DND-41 (cell line): ENCODE results near the gene TMEM242.

Experiments used
- ATAC-seq: fragments of 200-7000 bp; cut with Tn5 transposase; 3 replicates; pipeline ENCODE4 v1.9.1; 2021; ENCODE audit warnings: low read depth; ENCODE audit not compliant: insufficient read depth
- DNase-seq: peaks from one replicate; pipeline ENCODE4 v3.0.0-alpha.2; 2020
- H2AFZ ChIP-seq: 2 replicates; pipeline ENCODE4 v1.6.0; 2012; ENCODE audit warnings: low read depth, low read length
- H3K27ac ChIP-seq: 2 replicates; pipeline ENCODE4 v1.5.1; 2012; ENCODE audit warnings: low read length, inconsistent platforms
- H3K27me3 ChIP-seq: fragments of 200-600 bp; sonication (generic); 2 replicates; pipeline ENCODE4 v1.6.0; 2012; ENCODE audit warnings: low read length, mild to moderate bottlenecking, inconsistent platforms; ENCODE audit not compliant: insufficient read depth, poor library complexity
- H3K36me3 ChIP-seq: 2 replicates; pipeline ENCODE4 v1.5.1; 2012; ENCODE audit warnings: low read length, inconsistent platforms; ENCODE audit not compliant: insufficient read depth
- H3K4me1 ChIP-seq: 2 replicates; pipeline ENCODE4 v1.5.1; 2012; ENCODE audit warnings: mild to moderate bottlenecking, low read length; ENCODE audit not compliant: insufficient read depth
- H3K4me2 ChIP-seq: 2 replicates; pipeline ENCODE4 v1.6.0; 2012; ENCODE audit warnings: mild to moderate bottlenecking, moderate library complexity, low read length, inconsistent platforms; ENCODE audit not compliant: insufficient read depth
- H3K4me3 ChIP-seq, 2 experiments: fragments of 200-600 bp in 1 of 2; shearing (Covaris generic) in 1 of 2; 2 replicates each; pipeline ENCODE4 v1.5.1; 2012 to 2016; ENCODE audit warnings: inconsistent platforms in 2 of 2, low read length in 2 of 2, mild to moderate bottlenecking in 2 of 2, low read depth in 1 of 2, moderate library complexity in 1 of 2
- H3K79me2 ChIP-seq: 2 replicates; pipeline ENCODE4 v1.6.0; 2012; ENCODE audit warnings: low read length, inconsistent platforms; ENCODE audit not compliant: insufficient read depth
- H3K9ac ChIP-seq: 2 replicates; pipeline ENCODE4 v1.6.0; 2012; ENCODE audit warnings: low read depth, mild to moderate bottlenecking, inconsistent platforms, low read length, moderate library complexity
- H3K9me3 ChIP-seq: 2 replicates; pipeline ENCODE4 v1.5.1; 2012; ENCODE audit warnings: low read length, moderate library complexity, mild to moderate bottlenecking, inconsistent platforms; ENCODE audit not compliant: insufficient read depth, severe bottlenecking
- H4K20me1 ChIP-seq: 2 replicates; pipeline ENCODE4 v1.6.0; 2012; ENCODE audit warnings: low read length; ENCODE audit not compliant: insufficient read depth
- CTCF ChIP-seq: IDR thresholded peaks from 2 replicates; pipeline ENCODE4 v1.5.1; 2012; ENCODE audit warnings: borderline replicate concordance, low read length, moderate library complexity, mild to moderate bottlenecking; ENCODE audit not compliant: poor library complexity, severe bottlenecking; ENCODE audit errors: extremely low read depth
- EZH2 ChIP-seq: IDR thresholded peaks from 3 replicates; pipeline ENCODE4 v1.6.1; 2012; ENCODE audit warnings: borderline replicate concordance, low read depth, mild to moderate bottlenecking, moderate library complexity, low read length, inconsistent platforms; ENCODE audit not compliant: severe bottlenecking

The TMEM242 gene

GRCh38 chr6:157304899-157305663 is 18.2 kb downstream of the TMEM242 start:
- no peaks in the 10 kb centered on the region for H3K4me1 ChIP-seq
- peaks cover 7% of the 10 kb centered on the region; the same call in 1 of the 2 replicates for H4K20me1 ChIP-seq
- no peak for DNase-seq
- no peak overlapping the region for H3K27ac ChIP-seq
- ATAC-seq = no peak
- no peaks in the 10 kb centered on the region for H3K9me3 ChIP-seq
- H3K4me3 ChIP-seq = no peak overlapping the region
- no peak overlapping the region for H3K9ac ChIP-seq
- TF ChIP-seq EZH2 (no peak), CTCF (no peak)
- no peak overlapping the region for H2AFZ ChIP-seq
- no peaks in the 10 kb centered on the region for H3K79me2 ChIP-seq
- no peaks in the 10 kb centered on the region for H3K27me3 ChIP-seq
- no peaks in the 10 kb centered on the region for H3K36me3 ChIP-seq
- H3K4me2 ChIP-seq = no peak overlapping the region

- Histone ChIP-seq H3K27ac (no peak overlapping the region), H3K9me3 (no peaks in the 10 kb centered on the region), H4K20me1 (peaks cover 7% of the 10 kb centered on the region; the same call in 1 of the 2 replicates), H3K79me2 (no peaks in the 10 kb centered on the region), H3K36me3 (no peaks in the 10 kb centered on the region), H3K27me3 (no peaks in the 10 kb centered on the region), H3K4me2 (no peak overlapping the region), H2AFZ (no peak overlapping the region), H3K4me1 (no peaks in the 10 kb centered on the region), H3K9ac (no peak overlapping the region), H3K4me3 (no peak overlapping the region)
- ATAC-seq (no peak), DNase-seq (no peak)
- TF ChIP-seq CTCF (no peak), EZH2 (no peak)
Observed at GRCh38 chr6:157302736-157303135, 20.6 kb downstream of the TMEM242 start.

GRCh38 chr6:157300436-157300835 is 22.9 kb downstream of the TMEM242 start:
- H3K9me3 ChIP-seq = no peaks in the 10 kb centered on the region
- DNase-seq (no peak), ATAC-seq (no peak)
- no peak for TF ChIP-seq CTCF
- TF ChIP-seq EZH2 = no peak
- no peak overlapping the region for H3K9ac ChIP-seq
- H3K4me3 ChIP-seq = no peak overlapping the region
- H3K4me2 ChIP-seq = no peak overlapping the region
- H3K4me1 ChIP-seq = no peaks in the 10 kb centered on the region
- H2AFZ ChIP-seq = no peak overlapping the region
- no peaks in the 10 kb centered on the region for H3K27me3 ChIP-seq
- no peak overlapping the region for H3K27ac ChIP-seq
- H4K20me1 ChIP-seq = no peaks in the 10 kb centered on the region
- no peaks in the 10 kb centered on the region for H3K36me3 ChIP-seq
- no peaks in the 10 kb centered on the region for H3K79me2 ChIP-seq
